ENCODE results near the gene KIAA0825.

Gene KIAA0825, protein sequence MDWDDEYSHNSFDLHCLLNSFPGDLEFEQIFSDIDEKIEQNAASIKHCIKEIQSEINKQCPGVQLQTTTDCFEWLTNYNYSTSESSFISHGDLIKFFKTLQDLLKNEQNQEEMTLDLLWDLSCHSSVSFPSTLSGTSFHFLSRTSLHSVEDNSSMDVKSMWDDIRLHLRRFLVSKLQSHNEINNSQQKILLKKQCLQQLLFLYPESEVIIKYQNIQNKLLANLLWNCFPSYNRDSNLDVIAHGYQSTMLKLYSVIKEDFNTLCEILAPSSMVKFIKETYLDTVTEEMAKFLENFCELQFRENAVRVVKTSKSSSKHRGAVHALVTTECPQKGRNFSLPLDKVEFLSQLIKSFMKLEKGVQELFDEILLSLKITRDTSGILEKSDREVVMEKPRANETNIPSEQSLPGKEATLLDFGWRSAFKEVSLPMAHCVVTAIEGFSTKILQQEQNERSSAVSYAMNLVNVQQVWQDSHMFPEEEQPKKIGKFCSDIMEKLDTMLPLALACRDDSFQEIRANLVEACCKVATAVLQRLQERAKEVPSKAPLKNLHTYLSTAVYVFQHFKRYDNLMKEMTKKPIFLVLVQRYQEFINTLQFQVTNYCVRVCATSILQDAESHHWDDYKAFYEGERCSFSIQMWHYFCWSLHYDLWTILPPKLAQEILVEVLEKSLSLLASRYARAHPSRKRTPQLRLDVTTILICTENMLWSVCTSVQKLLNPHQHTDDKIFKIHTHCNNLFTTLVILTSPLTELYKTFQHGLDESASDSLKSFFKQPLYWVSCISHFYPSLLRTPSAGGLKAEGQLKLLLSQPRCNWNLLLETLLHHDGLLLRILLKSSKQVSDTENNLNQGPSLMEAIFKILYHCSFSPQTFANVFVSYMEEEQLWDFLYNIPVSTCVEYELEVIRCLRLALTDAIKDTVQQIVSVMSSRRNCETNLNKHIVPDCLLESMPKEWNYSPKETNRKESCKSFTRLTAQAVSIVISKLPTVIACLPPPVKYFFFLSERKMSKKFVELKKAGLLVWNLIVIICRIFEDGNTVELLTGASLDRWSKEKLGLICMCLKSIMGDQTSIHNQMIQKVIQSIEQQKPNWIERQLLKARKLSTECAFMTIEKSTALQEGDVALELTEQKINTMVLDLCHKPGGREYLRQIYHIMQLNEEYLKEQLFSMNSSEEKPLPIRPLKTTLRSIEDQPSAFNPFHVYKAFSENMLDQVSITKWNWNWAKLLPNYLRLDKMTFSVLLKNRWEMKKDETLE (N-terminal part only)

DNA sequence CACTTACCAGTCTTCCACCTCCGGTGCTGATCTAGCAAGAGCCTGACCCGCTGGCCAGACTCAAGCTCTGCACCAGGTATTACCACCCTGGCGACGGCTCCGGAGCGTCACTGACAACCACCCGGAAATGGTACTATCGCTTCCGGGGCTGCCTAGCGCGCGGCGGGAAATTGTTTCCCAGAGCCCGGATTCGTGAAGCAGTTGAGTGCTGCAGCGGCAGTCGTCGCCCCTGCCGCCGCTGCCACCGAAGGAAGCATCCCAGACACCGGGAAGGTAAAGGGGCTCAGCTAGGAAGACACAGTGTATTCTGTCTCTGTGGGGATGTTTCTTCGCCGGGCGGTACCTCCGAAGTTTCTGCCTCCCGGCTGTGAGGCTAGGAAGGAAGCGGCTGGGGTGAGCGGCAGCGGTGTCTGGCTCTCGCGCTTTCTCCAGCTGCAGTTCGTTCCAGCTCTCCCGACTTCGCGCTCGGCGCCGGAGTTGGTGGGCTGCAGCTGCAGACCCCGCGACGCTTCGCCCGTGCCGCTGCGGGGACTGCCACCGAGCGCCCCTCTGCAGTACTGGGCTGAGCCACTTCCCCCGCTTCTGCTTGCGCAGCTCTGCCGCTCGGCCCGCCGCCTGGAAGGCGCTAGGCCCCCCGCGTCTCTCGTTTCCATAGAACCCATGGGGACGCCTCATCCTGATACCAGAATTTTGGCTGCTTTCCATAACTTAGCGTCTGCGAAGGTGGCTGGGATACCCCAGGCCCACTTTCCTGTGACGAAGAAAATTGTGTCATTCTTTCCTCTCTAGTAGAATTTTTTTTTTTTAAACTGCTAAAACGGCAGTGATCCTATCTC, at the start of gene KIAA0825, which contains the start of gene SLF1:
TSS of gene KIAA0825 (minus strand) at position 112 of the 836 bp plus-strand sequence. CDS start 81,478 bp downstream, outside the sequence.
TSS of gene SLF1 (plus strand) at position 177 of the 836 bp plus-strand sequence. CDS start 10,142 bp downstream, outside the sequence.
- in situ Hi-C loops (cut with MboI; ENCODE audit: low sequenced_read_pairs, unreplicated experiment) = no loop called here
- TF ChIP-seq, protein P1, sequence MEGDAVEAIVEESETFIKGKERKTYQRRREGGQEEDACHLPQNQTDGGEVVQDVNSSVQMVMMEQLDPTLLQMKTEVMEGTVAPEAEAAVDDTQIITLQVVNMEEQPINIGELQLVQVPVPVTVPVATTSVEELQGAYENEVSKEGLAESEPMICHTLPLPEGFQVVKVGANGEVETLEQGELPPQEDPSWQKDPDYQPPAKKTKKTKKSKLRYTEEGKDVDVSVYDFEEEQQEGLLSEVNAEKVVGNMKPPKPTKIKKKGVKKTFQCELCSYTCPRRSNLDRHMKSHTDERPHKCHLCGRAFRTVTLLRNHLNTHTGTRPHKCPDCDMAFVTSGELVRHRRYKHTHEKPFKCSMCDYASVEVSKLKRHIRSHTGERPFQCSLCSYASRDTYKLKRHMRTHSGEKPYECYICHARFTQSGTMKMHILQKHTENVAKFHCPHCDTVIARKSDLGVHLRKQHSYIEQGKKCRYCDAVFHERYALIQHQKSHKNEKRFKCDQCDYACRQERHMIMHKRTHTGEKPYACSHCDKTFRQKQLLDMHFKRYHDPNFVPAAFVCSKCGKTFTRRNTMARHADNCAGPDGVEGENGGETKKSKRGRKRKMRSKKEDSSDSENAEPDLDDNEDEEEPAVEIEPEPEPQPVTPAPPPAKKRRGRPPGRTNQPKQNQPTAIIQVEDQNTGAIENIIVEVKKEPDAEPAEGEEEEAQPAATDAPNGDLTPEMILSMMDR (IDR thresholded peaks at IDR 0.05; ENCODE audit: borderline replicate concordance, control extremely low read depth, extremely low read depth, insufficient read depth, missing control alignments) = no peak

DNA sequence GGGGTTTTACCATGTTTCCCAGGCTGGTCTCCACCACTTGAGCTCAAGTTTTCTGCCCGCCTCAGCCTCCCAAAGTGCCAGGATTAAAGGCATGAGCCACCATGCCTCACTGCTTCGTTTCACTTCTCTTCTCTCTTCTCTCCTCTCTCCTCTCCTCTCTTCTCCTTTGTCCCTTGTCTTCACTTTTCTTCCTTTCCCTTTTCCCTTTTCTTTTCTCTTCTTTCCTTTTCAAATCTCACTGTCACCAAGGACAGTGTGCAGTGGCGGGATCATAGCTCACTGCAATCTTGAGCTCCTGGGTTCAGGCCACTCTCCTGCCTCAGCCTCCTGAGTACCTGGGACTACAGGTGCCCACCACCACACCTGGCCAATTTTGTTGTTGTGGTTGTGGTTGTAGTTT, 49.5 kb upstream of the KIAA0825 start:
- no peak for DNase-seq (ENCODE audit: low spot score)
- in situ Hi-C loops (cut with MboI; ENCODE audit: low sequenced_read_pairs, unreplicated experiment) = no loop called here
- TF ChIP-seq, protein P1 (IDR thresholded peaks at IDR 0.05; ENCODE audit: borderline replicate concordance, control extremely low read depth, extremely low read depth, insufficient read depth, missing control alignments) = no peak

More for the DNA sequence above, at the start of gene KIAA0825, which contains the start of gene SLF1:
- peak; percentile 89 for DNase-seq (ENCODE audit: low spot score)

DNA sequence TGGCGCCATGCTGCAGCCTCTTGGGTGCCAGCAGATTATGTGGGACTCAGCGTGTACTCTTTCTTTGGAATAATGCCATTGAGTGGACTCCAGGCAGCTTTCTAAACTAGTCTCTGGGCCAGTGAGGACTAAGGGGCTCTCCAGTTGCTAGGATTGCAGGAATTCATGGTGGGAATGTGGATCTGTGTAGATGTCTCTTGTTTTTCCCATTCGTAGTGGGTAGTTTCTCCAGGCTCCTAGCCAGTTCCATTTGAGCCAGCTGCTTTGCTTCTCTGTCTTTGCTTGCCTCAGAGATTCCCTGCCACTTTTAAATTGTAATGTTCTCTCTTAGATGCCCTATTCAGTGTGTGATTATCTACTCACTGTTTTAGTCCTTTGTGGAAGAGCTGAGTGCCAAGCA, 42.7 kb upstream of the KIAA0825 start:
- no peak for DNase-seq (ENCODE audit: low spot score)
- in situ Hi-C loops (cut with MboI; ENCODE audit: low sequenced_read_pairs, unreplicated experiment) = no loop called here
- TF ChIP-seq, protein P1 (IDR thresholded peaks at IDR 0.05; ENCODE audit: borderline replicate concordance, control extremely low read depth, extremely low read depth, insufficient read depth, missing control alignments) = no peak

DNA sequence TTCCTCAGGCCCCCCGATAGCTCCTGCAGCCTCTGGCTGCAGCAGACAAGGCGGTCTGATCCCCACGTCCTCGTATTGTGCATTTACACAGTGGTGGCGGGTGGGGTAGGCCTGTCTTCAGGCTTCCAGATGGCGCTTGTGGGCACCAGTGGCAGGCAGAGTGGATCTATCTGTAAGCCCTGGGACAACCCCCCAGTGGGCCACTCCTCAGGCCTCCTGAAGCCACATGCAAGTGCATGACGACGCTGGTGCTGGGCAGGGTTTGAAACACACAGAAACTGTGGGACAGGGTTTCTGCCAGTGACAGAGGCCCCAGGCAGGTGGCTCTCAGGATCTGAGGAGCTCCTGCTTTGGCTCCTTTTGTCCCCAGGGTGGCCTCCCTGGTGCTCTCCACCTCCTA, 42.1 kb upstream of the KIAA0825 start:
- no peak for DNase-seq (ENCODE audit: low spot score)
- in situ Hi-C loops (cut with MboI; ENCODE audit: low sequenced_read_pairs, unreplicated experiment) = no loop called here
- TF ChIP-seq, protein P1 (IDR thresholded peaks at IDR 0.05; ENCODE audit: borderline replicate concordance, control extremely low read depth, extremely low read depth, insufficient read depth, missing control alignments) = no peak

DNA sequence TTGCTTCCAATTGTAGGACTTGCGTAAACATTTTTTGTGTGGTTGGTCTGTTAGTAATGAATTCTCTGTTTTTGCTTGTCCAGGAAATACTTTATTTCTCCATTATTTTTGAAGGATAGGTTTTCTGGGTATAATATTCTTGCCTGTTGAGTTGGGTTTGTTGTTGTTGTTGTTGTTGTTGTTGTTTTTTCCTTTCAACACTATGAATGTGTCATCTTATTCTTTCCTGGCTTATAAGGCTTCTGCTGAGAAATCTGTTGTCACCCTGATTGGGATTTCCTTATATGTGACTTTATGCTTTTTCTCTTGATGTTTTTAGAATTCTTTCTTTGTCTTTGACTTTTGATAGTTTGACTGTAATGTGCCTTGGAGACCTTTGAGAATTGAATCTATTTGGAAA, 39.9 kb upstream of the KIAA0825 start:
- in situ Hi-C loops (cut with MboI; ENCODE audit: low sequenced_read_pairs, unreplicated experiment) = no loop called here
- TF ChIP-seq, protein P1 (IDR thresholded peaks at IDR 0.05; ENCODE audit: borderline replicate concordance, control extremely low read depth, extremely low read depth, insufficient read depth, missing control alignments) = no peak
- DNase-seq (ENCODE audit: low spot score) = no peak
